GM18909 (cell line): ENCODE results near the gene HK3.

Experiments used
- ATAC-seq: cut with Tn5 transposase; IDR thresholded peaks from one replicate; pipeline ENCODE4 v1.9.1; 2021; ENCODE audit warnings: mild to moderate bottlenecking; ENCODE audit not compliant: unreplicated experiment, poor library complexity

The HK3 gene

DNA sequence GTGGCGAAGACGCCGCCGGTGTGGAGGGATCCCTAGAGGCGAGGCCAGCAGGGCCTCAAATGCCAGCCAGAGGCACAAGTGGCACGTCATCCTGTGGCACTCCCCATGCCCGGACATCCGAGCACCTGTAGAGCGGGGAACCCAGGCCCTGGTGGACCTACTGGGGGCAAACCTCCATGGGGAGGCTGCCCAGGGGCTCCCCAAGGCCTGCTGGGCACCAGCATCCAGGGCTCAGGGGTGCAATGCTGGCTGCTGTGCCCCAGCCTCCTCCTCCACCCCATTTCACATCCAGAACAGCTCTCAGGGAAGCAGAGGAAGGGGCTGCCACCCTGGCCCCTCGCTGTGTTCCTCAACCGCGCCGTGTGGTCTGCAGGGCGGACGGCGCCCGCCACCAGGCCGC, 43.5 kb downstream of the HK3 start:
- ATAC-seq: no peak

- ATAC-seq: no peak
Observed at GRCh38 chr5:176854164-176854563, 45.0 kb downstream of the HK3 start.

DNA sequence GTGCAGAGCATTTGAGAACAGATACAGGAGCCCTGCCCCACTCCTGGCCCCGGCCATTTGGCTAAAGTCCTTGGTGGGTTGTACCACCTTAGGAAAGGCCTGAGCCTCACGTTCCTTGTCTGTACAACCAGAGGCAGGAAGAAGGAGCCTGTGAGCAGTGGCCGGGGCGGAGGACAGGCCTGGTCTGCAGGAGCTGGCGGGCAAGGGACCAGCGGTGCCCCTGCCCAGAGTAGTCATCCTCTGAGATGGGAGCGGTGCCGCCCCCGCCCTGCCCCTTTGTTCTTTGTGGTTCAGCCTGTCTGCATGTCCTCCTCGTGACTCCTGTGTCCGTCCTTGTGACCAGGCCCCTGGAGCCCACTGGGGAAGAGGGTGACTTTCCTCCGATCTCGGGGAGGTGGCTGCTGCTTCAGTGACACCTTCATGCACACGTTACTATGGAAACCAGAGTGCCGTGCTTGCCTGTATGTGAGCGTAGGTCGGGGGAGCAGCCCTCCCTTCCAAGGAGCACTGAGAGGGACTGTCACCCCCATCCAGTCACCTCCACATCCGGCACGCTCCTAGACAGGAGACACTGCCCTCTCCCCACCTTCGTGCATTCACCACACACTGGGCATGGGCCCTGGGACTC, 45.9 kb downstream of the HK3 start:
- ATAC-seq: no peak

DNA sequence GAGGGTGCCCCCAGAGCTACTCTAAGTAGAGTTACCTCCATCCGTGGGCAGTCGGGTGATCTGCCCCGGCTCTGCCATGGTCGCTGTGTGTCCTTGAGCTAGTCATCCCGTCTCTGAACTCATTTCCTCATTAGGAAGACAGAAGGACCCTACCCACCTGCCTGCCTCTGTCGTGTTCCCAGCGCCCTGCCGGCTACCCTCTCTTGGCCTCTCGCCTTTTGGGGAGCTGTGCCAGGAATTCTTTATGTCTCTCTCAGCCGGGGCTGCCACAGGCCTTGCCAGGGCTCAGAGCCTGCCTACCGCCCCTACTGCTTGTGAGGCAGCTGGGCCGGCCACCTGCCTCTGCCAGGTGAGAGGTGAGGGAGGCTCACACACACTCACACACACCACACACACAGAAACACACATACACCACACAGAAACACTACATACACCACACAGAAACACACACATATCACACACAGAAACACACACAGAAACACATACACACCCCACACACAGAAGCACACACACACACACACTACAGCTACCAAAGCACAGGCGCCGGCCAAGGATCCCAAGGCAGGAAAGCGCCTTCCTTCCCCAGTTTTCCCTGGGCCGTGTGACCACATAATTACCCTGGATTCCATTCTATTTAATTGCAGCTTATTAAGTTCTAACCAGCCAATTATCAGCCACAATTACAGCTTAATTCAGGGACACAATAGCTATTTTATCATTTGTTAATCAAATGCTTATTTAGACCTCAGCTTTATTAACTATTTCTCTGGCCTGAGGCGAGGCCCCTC, 47.1 kb downstream of the HK3 start:
- ATAC-seq: no peak

DNA sequence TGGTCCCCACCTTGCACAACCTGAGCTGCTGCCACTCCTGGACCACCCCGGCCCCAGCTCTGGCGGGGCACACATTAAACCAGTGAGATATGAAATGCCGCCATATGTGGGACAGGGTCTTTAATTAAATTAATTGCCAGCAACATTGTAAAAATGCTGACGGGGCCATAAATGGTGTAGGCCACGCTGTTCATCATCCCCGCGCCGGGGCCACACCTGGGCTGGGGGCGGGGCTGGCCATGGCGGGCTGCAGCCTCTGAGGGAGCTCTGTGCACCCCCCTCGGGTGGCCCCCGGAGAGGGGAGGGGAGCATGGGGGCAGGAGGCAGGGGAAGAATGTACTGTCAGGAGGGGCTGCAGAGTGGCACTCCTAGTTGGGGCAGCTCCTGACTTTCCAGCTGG, 47.8 kb downstream of the HK3 start:
- no peak for ATAC-seq

- ATAC-seq: no peak
Observed at GRCh38 chr5:176850371-176851245, 48.5 kb downstream of the HK3 start.

DNA sequence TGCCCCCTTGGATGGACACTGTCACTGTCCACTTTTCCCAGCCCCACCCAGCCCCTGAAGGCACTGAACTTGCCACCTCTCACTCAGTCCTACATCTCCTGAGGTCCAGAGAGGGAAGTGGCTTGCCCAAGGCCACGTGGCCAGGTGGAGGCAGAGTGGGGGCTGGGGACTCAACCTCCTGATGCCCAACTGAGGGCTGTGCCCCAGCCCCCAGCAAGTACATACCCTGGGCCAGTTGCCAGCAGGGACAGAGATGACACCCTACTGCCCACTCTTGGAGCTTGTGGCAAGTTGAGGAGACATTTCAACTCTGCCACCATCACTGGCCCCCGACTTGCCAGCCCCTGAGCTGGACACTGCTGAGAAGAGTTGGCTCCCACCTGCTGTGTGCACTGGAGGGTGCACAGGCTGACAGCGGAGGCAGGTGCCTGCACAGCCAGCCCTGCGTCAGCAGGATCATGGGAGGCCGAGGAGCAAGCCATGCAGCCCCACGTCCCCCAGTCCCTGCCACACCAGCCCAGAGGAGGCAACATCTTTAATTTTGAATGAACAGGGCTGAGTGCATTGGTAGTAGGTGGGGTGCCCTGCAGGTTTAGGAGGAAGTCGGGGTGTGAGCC, 49.4 kb downstream of the HK3 start:
- ATAC-seq: no peak

- ATAC-seq: no peak
Observed at GRCh38 chr5:176848651-176849050, 50.5 kb downstream of the HK3 start.

GRCh38 chr5:176847726-176848290, 51.3 kb downstream of the HK3 start:
- no peak for ATAC-seq

GRCh38 chr5:176847148-176847547, 52.0 kb downstream of the HK3 start:
- no peak for ATAC-seq

DNA sequence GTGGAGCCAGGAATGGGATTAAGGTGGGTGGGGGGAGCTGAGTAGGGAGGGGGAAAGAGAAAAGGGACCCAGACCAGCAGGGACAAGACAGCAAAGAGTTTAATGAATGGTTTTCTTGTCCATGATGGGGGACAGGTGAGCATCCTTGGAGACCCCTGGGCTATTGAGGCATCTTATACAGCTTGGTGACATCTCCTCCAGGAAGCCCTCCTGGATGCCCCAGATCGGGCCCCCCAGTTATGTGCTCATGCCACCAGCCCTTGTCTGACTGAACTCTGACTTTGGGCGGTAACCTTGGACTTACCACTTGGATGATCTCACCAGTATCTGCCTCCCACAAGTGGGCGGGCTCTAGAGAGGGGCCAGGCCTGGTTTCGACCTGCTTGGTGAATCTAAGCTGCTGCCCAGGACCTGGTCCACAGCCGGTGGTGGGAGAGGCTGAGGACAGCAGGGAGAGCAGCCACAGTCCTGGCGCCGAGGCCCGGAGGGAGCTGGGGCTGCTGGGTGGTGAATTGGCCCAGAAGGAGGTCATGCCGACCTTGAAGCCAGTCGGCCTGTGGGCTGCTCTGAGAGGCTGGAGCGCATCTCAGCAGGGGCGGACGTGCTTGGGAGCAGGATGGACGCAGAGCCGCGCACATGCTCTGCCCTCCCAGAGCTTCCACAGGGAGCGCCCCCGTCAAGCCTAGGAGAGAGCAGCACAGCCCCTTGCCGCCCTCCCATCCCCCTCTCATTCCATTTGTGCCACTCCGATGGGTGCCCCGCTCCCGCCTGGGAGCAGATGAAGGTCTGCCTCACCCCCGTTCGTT, 52.6 kb downstream of the HK3 start:
- no peak for ATAC-seq

GRCh38 chr5:176845392-176845713, 53.8 kb downstream of the HK3 start:
- ATAC-seq: no peak

DNA sequence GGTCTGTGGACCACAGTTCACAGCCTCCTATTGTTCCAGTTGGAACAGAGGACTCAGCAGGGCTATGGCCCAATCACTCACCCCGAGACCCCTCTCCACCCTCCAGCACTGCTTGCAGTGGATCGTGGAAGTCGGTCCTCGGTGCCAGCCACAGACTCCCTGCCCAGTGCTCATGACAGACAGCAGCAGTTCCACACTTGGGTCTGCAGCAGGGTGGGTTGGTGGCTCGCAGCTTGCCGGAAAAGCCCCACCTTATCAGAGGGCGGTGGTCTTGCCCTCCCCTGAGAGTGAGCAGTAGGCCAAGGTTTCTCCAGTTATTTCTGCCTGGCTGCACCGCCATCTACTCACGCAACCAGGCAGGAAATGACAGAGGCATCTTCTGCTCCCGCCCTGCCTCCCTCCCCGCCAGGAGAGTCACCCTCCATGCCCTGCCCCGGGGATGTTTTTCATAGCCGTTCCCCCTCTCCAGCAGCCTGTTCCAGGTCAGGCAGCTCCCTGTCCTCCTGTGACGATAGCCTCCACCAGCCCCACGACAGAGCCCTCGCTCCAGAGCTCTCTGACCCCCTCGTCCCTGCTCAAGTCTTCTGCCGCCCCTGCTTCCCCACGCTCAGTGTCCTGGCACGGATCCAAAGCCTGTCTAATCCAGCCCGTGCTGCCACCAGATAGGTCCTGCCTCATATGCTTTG, 54.3 kb downstream of the HK3 start:
- ATAC-seq: no peak

GRCh38 chr5:176844281-176844680, 54.9 kb downstream of the HK3 start:
- no peak for ATAC-seq

GRCh38 chr5:176843673-176844072, 55.5 kb downstream of the HK3 start:
- no peak for ATAC-seq

DNA sequence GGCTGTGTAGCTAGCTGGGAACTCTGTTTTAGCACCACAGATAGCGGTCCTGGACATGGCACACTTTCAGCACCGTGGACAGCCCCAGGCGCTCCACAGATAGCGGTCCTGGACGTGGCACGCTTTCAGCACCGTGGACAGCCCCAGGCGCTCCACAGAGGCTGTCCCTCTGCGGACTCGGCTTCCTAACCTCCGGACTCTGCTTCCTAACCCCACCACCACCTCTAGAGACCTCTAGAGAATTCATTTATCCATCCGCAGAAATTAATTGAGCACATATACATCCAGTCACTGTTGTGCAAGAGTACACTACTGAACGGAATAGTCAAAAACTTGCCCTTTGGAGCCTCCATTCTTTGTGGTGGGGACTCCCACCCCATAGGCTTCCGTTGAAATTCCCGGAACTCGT, 61.4 kb downstream of the HK3 start:
- no peak for ATAC-seq

DNA sequence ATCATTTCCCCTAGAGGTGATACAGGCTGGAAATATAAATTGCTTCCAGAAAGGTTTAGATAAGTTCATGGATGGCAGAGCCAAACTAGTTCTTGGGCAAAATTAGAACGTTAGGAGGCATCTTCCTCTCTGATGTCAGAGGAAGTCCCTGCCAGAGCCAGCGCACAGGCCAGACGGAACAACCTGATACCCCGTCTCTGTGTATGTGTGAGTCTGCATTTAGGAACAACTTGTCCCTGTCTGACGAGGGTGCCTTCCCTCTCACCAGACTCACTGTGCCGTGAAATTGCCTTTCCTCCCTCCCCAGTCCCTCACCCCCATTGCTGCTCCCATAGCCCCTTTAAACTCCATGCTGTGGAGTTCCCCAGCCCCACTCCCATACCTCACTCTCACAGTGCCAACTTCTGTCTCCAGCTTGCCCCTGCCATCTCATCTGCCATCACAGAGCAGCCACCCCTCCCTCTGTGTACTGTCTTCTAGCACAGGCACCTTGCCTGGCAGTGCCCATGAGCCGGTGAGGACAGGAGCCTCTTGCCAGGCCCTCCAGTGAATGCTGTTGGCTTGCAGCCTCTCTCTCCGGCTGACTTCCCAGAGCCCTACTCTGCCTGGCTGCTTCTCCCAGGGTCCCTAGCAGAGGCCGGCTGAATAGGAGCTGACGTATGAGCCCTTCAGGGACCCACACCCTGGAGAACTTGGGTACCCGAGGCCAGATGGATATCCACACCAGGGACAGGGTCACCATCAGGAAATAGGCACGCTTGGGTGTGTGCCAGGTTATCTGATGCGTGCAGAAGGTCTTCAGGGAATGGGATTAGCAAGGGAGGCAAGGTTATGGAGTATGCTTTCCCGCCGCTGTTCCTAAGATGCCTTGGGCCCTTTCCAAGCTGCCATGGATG, 62.1 kb downstream of the HK3 start:
- ATAC-seq: no peak

DNA sequence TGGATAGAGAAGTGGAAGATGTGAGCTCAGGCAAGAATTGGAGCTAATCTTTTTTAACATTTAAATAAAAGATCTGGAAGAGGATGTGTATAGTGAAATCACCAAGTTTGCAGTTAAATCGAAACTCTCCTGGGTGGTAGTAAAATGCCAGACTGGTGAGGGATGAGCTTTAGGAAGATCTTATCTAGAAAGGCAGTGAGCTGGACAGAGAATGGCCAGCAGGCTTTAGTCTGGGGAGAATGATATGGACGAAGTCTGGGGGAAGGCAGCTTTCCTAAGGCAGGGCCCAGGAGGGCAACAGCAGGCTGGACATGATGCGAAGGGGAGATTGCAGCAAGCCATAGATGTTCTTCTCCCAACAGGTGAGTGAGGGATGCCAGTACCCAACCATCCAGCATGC, 63.2 kb downstream of the HK3 start:
- no peak for ATAC-seq
